HG02938 (cell line): ENCODE data around the gene CYP20A1.
"Not testable (repeated sequence)": the region's sequence is repeated elsewhere in the genome, so short reads cannot be mapped to it uniquely, and the experiment has no call there.

Experiments
- ATAC-seq: cut with Tn5 transposase; IDR thresholded peaks from one replicate; pipeline ENCODE4 v1.9.1; 2021; ENCODE audit warnings: mild to moderate bottlenecking, moderate library complexity; ENCODE audit not compliant: unreplicated experiment

CYP20A1 gene

GRCh38 chr2:203280428-203281064 is 41.7 kb downstream of the CYP20A1 start:
- ATAC-seq, result no peak

- no peak for ATAC-seq
Observed at GRCh38 chr2:203282101-203282500, 43.3 kb downstream of the CYP20A1 start.

GRCh38 chr2:203286532-203286931 is 47.7 kb downstream of the CYP20A1 start:
- ATAC-seq, result no peak

GRCh38 chr2:203301667-203302066 is 62.8 kb downstream of the CYP20A1 start:
- no peak for ATAC-seq

GRCh38 chr2:203302586-203302985 is 63.8 kb downstream of the CYP20A1 start:
- not testable (repeated sequence) for ATAC-seq

- no peak for ATAC-seq
Observed at GRCh38 chr2:203310688-203311436, 72.0 kb downstream of the CYP20A1 start.

- ATAC-seq, result no peak
Observed at GRCh38 chr2:203326356-203326755, 87.5 kb downstream of the CYP20A1 start.

GRCh38 chr2:203327582-203327900 is 88.7 kb downstream of the CYP20A1 start:
- no peak for ATAC-seq

GRCh38 chr2:203327901-203328759 is 89.3 kb downstream of the CYP20A1 start, which contains the start of gene ABI2:
ABI2 (plus strand) TSS chr2:203328394; CDS start chr2:203328515, 121 bp downstream.
- ATAC-seq, result peak; percentile 43

GRCh38 chr2:203328760-203329540 is 90.1 kb downstream of the CYP20A1 start:
- peak; percentile 57 for ATAC-seq

- ATAC-seq, result no peak
Observed at GRCh38 chr2:203330434-203330833, 91.6 kb downstream of the CYP20A1 start.

- no peak for ATAC-seq
Observed at GRCh38 chr2:203338322-203338721, 99.5 kb downstream of the CYP20A1 start.

GRCh38 chr2:203340791-203341487 is 102.1 kb downstream of the CYP20A1 start:
- ATAC-seq, result no peak

- no peak for ATAC-seq
Observed at GRCh38 chr2:203341741-203342310, 103.0 kb downstream of the CYP20A1 start.

- not testable (repeated sequence) for ATAC-seq
Observed at GRCh38 chr2:203342374-203342773, 103.6 kb downstream of the CYP20A1 start.

- no peak for ATAC-seq
Observed at GRCh38 chr2:203344667-203345066, 105.8 kb downstream of the CYP20A1 start.

- no peak for ATAC-seq
Observed at GRCh38 chr2:203346612-203347011, 107.8 kb downstream of the CYP20A1 start.

- no peak for ATAC-seq
Observed at GRCh38 chr2:203347375-203347774, 108.6 kb downstream of the CYP20A1 start.

GRCh38 chr2:203352604-203353255 is 113.9 kb downstream of the CYP20A1 start:
- ATAC-seq, result no peak
